Caco-2 (cell line): ENCODE measurements around the gene DPCD. TPM values are rescaled to one million over a fixed set of nuclear protein-coding genes. Genes with fewer than 3 reads are reported as not detected.

ENCODE experiments used
- BruUV-seq: library from RNA; stranded (reverse); fragments of 400-500 nt; replicated peaks from 2 replicates; lab custom pipeline; 2021; lab: Mats Ljungman, UMichigan
- CTCF ChIA-PET: fragments of 300-600 bp; sonication (Branson Sonifier 250); formaldehyde crosslinking; loops from one replicate; lab custom pipeline; 2022; ENCODE audit warnings: antibody characterized with exemption; lab: Charles Lee
- POLR2A ChIA-PET: fragments of 300-600 bp; sonication (Branson Sonifier 250); formaldehyde crosslinking; loops from one replicate; lab custom pipeline; 2022; ENCODE audit warnings: antibody characterized with exemption; lab: Charles Lee
- DNase-seq, 2 experiments: peaks; one replicate each; pipeline versions ENCODE4 v3.0.0 to v3.0.0-alpha.2; 2020 to 2022
- H3K27me3 ChIP-seq: replicated peaks from 2 replicates; pipeline ENCODE4 v1.6.0; 2011; ENCODE audit warnings: low read length; ENCODE audit not compliant: control insufficient read depth, insufficient read depth
- H3K36me3 ChIP-seq: 2 replicates; pipeline ENCODE4 v1.5.1; 2011; ENCODE audit warnings: low read length; ENCODE audit not compliant: control insufficient read depth, insufficient read depth
- H3K4me1 ChIP-seq: fragments of 250-450 bp; sonication (Bioruptor Pico); 2 replicates; pipeline ENCODE4 v1.5.1; 2020; ENCODE audit warnings: mild to moderate bottlenecking
- H3K4me3 ChIP-seq: 2 replicates; pipeline ENCODE4 v1.5.1; 2011; ENCODE audit warnings: low read depth, mild to moderate bottlenecking, control low read depth, low read length
- H3K9me3 ChIP-seq: fragments of 250-450 bp; sonication (Bioruptor Pico); 2 replicates; pipeline ENCODE4 v1.5.1; 2020; ENCODE audit warnings: mild to moderate bottlenecking, moderate library complexity
- H3K27ac Mint-ChIP-seq: one replicate; pipeline ENCODE4 v1.8.0; 2022; ENCODE audit warnings: mixed read lengths; ENCODE audit not compliant: unreplicated experiment
- H3K27me3 Mint-ChIP-seq: one replicate; pipeline ENCODE4 v1.8.0; 2022; ENCODE audit warnings: mixed read lengths; ENCODE audit not compliant: insufficient read depth, unreplicated experiment
- H3K36me3 Mint-ChIP-seq: one replicate; pipeline ENCODE4 v1.8.0; 2022; ENCODE audit warnings: mild to moderate bottlenecking, mixed read lengths; ENCODE audit not compliant: insufficient read depth, unreplicated experiment
- H3K4me1 Mint-ChIP-seq: one replicate; pipeline ENCODE4 v1.8.0; 2022; ENCODE audit warnings: low read depth, mixed read lengths; ENCODE audit not compliant: unreplicated experiment
- H3K4me3 Mint-ChIP-seq: one replicate; pipeline ENCODE4 v1.8.0; 2022; ENCODE audit warnings: mild to moderate bottlenecking, moderate library complexity, mixed read lengths; ENCODE audit not compliant: unreplicated experiment
- H3K9me3 Mint-ChIP-seq: one replicate; pipeline ENCODE4 v1.8.0; 2022; ENCODE audit warnings: mixed read lengths; ENCODE audit not compliant: unreplicated experiment
- CTCF ChIP-seq, 2 experiments: fragments of 200-600 bp in 1 of 2; IDR thresholded peaks; 1 replicate in 1 of 2; 2 replicates in 1 of 2; pipeline versions ENCODE4 v1.5.1 to v1.8.0; 2011 to 2022; ENCODE audit warnings: antibody characterized with exemption in 1 of 2, control low read depth in 1 of 2, inconsistent platforms in 1 of 2, low read depth in 1 of 2, low read length in 1 of 2, mild to moderate bottlenecking in 1 of 2, moderate library complexity in 1 of 2; ENCODE audit not compliant: insufficient read depth in 1 of 2, severe bottlenecking in 1 of 2, unreplicated experiment in 1 of 2
- intact Hi-C: fragments of 100-400 bp; cut with micrococcal nuclease; formaldehyde crosslinking; loops from one replicate; pipeline ENCODE4 v1.10.0; 2022; ENCODE audit not compliant: unreplicated experiment
- microRNA-seq: library from miRNA; unstranded; fragments of <30 nt; microRNA quantifications from one replicate; pipeline ENCODE4 v1.2.0, GENCODE V29; 2022
- total RNA-seq: library from RNA; stranded (reverse); gene quantifications from 2 replicates; pipeline ENCODE4 v1.2.3, GENCODE V29; 2022

DPCD gene
- total RNA-seq, 1 experiment from 2014 or later: 13.1 TPM

- no TSS peak for BruUV-seq
- Histone ChIP-seq H3K27me3 (no peaks in the 10 kb centered on the region), H3K4me3 (no peak overlapping the region), H3K36me3 (no peaks in the 10 kb centered on the region), H3K9me3 (no peaks in the 10 kb centered on the region), H3K4me1 (no peaks in the 10 kb centered on the region)
- no peak for DNase-seq
- no peak overlapping the region for H3K27ac Mint-ChIP-seq
- no peak for TF ChIP-seq CTCF (IDR thresholded peaks at IDR 0.05; ENCODE audit: insufficient read depth in 1 of 2, low read depth in 1 of 2, low read length in 1 of 2, severe bottlenecking in 1 of 2, unreplicated experiment in 1 of 2)
- H3K9me3 Mint-ChIP-seq: no peaks in the 10 kb centered on the region
- peaks cover 6% of the 10 kb centered on the region for H3K36me3 Mint-ChIP-seq
- H3K4me3 Mint-ChIP-seq: no peak overlapping the region
- ChIA-PET CTCF (no interaction called here), POLR2A (no interaction called here)
- no peaks in the 10 kb centered on the region for H3K4me1 Mint-ChIP-seq
- no peaks in the 10 kb centered on the region for H3K27me3 Mint-ChIP-seq
- intact Hi-C loops: no loop called here
Observed at GRCh38 chr10:101658975-101659374, 70.9 kb downstream of the DPCD start.

Small RNAs within 50 kb of the gene (microRNA-seq; reads per million reads assigned to microRNA genes)
- gene MIR3158-1 (not detected), gene MIR3158-2 (not detected)

Other genes starting within 250 kb of the DPCD start
- gene BTRC, start 234.2 kb upstream of the DPCD start, total RNA-seq: 19.6 and 20.0 TPM in 2 replicates
- gene POLL, start 64 bp upstream of the DPCD start, total RNA-seq: 34.7 and 35.5 TPM in 2 replicates
- 40.7 and 44.0 TPM in 2 replicates for gene FBXW4, start 106.8 kb downstream of the DPCD start, total RNA-seq
- 0.68 TPM in 1 of 2 replicates, not detected in the other for gene FGF8, start 187.8 kb downstream of the DPCD start, total RNA-seq
- gene NPM3, start 195.1 kb downstream of the DPCD start, total RNA-seq: 92.6 and 103 TPM in 2 replicates
- gene OGA, start 230.1 kb downstream of the DPCD start, total RNA-seq: 76.9 and 84.3 TPM in 2 replicates